T-helper 1 cell treated with Interleukin-12 subunit alpha and Interleukin-12 subunit beta and Interleukin-4 antibody, amounts not matched to agents 30 ng/mL and 1 ng/mL, for 36 hours (primary cell): ENCODE data around the gene SAP30BP. TPM values are rescaled to one million over a fixed set of nuclear protein-coding genes. Genes with fewer than 3 reads are reported as not detected.

ENCODE experiments used
- intact Hi-C: fragments of 100-400 bp; cut with micrococcal nuclease; formaldehyde crosslinking; loops from one replicate; pipeline ENCODE4 v1.15.1; 2024
- total RNA-seq: library from RNA; stranded (reverse); gene quantifications from 2 replicates; pipeline ENCODE4 v1.2.3, GENCODE V29; 2022

The SAP30BP gene
- total RNA-seq, 1 donor from 2014 or later: 108 TPM

DNA sequence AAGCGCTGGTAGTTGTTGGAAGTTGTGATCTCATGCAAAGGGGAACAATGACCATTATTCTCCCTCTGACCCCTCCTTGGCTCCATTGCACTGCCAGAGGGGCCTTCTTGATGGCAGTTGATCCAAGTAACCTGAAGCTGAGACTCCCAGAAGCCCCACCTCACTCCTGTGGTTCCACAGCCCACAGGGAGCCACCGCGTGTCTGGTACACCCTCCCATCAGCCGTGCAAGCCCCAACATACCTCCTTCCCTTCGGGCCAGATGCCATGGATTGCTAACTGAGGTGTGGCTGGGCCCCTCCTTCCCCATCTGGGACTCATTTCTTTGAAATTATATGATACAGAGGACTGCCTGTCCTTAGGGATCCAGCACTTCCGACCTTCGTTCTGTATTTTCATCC is 17.8 kb downstream of the SAP30BP start:
- intact Hi-C loops: no loop called here

DNA sequence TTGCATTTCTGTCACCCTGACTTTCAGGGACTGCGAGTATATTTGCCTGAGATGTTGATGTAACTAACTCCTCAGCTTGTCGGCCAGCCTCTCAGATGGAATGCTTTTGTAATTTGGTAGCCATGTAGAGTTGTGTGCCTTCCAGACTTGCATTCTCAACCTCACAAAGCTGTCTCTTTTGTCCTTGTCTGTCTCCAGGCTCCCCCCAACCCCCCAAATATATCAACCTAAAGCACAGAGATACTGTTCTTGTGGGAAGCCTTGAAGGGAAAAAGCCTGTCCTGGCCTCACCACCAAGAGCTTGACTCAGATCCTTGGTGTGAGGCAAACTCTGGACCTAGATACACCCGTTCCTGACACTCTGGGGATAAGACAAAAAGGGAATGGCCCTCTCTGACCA is 18.4 kb downstream of the SAP30BP start:
- intact Hi-C loops: no loop called here

GRCh38 chr17:75688209-75688825 is 21.2 kb downstream of the SAP30BP start:
- intact Hi-C loops: loop anchor here (2.0 kb wide), 3 partner anchors 14 to 32 kb away; partner anchors contain the start of genes ITGB4, RECQL5 and SAP30BP

- intact Hi-C loops: loop anchor here (1.0 to 2.0 kb wide), 4 partner anchors 15 to 56 kb away; partner anchors contain the start of genes ITGB4, RECQL5, SAP30BP and SMIM5
These were observed 22.3 kb downstream of the SAP30BP start for GRCh38 chr17:75689441-75689873.

DNA sequence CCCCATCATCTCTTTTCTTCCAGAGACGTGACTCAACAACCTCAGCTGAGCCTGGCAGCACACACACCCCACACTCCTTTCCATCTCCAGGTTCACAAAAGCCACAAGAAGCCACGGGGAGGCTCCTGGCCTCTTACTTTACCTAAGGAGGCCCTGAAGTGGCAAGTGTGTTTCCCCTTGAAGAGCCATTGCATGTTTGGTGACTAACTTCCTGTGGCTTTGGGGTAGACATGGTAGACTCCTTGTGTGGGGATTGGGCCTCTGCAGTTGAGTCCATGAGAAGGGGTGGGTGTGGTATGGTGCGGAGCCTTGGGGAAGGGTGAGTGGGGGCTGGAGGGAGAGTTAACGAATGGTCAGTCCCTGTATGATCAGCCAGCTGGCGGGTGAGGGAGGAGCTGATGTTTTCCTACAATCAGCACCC is 24.2 kb downstream of the SAP30BP start:
- intact Hi-C loops: no loop called here

GRCh38 chr17:75691801-75692626 is 24.9 kb downstream of the SAP30BP start:
- intact Hi-C loops: no loop called here

DNA sequence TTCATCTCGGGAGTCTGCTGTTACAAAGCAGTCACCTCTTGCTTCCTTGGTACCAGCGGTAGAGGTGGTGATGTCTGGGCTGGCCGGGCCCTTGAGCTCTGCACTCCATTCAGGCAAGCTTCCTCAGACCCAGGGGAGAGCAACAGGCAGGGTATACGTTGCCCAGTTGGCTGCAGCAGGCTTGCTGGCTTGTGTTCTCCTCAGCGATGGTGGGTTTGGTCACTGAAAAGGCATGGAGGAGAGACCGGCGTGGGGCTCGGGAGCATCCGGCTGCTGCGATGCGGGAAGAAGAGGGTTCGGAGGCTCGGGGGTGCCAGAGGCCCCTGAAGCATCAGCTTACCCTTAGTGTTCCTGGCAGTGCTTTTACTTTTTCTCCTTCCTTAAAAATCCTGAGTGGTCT is 25.8 kb downstream of the SAP30BP start:
- intact Hi-C loops: no loop called here

GRCh38 chr17:75693500-75694481 is 26.7 kb downstream of the SAP30BP start:
- intact Hi-C loops: no loop called here

DNA sequence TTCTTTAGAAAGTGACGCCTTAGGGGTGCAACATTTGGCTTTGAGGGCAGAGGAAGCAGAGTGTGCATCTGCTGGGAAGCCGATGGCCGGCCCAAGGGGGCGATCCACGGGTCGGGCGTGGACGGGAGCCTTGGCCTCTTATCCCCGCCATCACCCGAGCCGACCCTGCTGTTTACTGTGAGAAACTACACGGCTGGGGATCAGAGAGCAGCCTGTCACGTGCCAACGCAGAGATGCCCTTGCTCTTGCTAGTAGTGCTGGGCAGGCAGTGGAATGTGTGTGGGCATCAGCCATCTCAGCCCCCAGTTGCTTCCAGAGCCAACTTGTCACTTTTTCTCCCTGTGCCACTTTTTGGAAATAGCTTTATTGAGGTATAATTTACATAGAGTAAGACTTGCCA is 27.4 kb downstream of the SAP30BP start:
- intact Hi-C loops: no loop called here

GRCh38 chr17:75695141-75695829 is 28.1 kb downstream of the SAP30BP start:
- intact Hi-C loops: no loop called here

DNA sequence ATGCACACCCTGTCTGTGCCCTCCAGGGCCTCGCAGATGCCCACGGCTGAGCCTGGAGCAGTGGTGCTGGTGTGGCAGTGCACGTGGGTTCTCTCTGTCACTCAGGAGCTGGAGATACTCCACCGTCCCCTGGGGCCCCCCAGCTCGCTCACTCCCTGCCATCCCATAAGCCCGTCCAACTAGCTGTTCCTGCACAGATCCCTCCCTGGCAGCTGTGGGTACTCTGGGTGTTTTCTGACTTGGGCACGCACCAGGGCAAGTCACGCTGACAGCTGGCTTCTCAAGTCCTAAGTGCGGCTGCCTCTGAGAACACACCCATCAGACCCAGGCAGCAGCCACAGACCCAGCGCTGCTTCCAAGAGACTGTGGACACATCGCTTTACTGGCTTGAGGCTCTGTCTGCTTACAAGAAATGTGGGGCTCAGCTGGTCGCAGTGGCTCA is 28.7 kb downstream of the SAP30BP start:
- intact Hi-C loops: no loop called here

- intact Hi-C loops: no loop called here
These were observed 30.6 kb downstream of the SAP30BP start for GRCh38 chr17:75697651-75698291.

- intact Hi-C loops: no loop called here
These were observed 31.5 kb downstream of the SAP30BP start for GRCh38 chr17:75698659-75699058.

DNA sequence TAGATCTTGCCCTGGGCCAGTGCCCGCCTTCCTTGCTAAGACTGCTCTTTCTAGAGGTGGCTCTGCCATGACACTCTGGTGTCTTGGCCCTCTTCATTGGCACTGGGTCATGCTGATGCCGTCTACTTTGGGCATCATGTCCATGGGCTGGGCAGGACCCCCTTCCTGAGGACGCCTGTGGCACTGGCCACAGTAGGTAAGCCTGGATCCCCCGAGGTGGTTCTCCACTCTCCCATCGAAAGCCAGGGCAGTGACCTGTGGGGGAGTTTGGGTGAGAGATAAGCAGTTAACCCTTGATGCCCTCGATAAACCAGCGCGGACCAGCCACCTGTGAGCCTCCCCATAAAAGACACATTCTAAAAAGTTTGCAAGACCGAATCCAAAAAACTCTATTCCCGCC is 34.1 kb downstream of the SAP30BP start:
- intact Hi-C loops: no loop called here

DNA sequence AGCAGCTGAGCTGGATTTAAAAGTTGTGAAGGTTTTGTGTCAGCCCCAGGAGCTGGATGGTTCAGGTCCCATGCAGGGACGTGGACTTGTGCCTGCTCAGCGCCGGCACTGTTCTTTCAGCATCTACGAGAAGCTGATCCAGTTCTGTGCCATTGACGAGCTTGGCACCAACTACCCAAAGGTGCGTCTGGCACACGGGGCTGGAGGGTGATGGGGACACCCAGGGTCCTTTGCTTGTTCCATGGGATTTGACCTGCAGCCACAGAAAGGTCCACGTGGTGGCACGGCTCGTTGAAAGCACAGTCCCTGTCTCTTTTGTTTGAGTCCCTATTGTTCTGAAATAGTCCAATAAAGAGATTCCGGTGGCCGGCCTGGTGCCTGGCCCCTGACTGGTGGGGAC is 36.1 kb downstream of the SAP30BP start:
- intact Hi-C loops: no loop called here

GRCh38 chr17:75703591-75703990 is 36.5 kb downstream of the SAP30BP start:
- intact Hi-C loops: no loop called here

DNA sequence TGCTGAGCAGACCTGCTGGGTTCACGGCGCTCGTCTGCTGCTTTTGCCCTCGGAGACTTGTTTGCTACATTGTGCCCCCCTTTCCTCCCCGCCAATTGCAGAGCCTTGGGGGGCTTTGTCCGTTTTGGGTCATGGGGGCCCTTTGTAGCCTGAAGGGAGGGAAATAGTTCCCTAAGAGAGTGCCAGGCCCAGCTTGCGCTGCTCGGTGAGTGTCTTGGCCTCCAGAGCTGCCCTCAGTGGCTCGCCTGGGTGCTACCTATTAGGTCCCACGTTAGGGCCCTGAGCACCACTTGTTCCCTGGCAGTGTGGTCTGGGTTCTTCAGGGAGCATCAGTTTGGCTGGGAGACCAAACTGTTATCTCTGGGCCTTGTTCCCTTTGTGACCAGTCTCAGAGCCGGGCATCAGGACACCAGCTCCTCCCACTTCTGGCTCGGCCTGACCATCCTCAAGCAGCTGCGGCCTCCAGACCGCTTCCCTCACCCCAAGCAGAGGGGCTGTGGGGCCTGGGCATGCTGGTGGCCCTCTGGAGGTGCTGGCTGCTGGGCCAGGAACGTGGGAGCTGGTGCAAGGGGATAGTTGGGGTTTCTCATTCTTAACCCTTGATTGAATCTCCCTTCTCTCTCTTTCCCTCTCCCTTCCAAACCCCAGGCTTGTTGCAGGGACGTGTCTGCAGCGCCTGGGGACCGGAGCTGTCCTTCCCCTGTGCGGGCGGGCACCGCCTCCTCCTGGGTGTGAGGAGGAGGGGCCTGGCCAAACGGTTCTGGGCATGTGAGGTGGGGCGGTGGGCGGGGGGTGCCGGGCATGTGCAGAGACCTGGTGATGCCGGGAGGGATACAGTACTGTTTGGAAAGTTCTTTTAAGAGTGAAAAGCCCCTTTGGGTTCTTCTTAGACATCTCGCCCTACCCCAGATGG is 38.1 kb downstream of the SAP30BP start:
- intact Hi-C loops: no loop called here

- intact Hi-C loops: no loop called here
These were observed 39.0 kb downstream of the SAP30BP start for GRCh38 chr17:75706042-75706728.
